Putamen (tissue), 1 donor: Measurements from ENCODE around the gene PFKM.
"Not testable (repeated sequence)": the region's sequence is repeated elsewhere in the genome, so short reads cannot be mapped to it uniquely, and the experiment has no call there.

Experiments used
- DNase-seq: peaks from one replicate; pipeline ENCODE4 v3.0.0-alpha.2; 2016; ENCODE audit warnings: low spot score

Gene PFKM

DNA sequence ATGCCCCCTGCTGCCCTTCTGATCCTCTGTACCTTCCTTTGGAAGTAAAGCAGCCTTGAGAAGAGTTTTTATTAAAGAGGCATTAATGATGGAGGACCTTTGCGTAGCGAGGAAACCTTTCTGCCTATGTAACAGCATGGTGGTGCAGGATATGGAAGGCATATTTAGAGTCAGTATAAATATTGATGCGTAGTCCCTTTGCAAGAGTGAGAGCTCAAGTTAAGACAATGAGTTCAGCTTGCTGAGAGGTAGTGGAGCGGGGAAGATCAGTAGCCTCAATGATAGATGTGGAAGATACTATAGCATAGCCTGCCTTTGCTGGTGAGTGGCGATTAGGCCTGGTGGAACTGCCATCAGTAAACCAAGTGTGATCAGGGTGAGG is 7.9 kb upstream of the PFKM start:
- not testable (repeated sequence) for DNase-seq

DNA sequence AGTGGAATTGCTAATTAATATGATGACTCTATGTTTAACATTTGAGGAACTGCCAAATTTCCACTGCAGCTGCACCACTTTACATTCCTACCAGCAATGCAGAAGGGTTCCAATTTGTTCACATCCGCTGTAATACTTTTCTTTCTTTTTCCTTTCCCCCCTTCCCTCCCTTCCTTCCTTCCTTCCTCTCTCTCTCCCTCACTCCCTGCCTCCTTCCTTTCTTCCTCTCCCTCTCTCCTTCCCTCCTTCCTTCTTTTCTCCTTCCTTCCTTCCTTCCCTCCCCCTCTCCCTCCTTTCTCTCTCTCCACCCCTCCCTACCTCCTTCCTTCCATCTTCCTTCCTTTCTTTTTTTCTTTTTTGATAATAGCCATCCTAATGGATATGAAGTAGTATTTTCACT is 3.2 kb upstream of the PFKM start:
- DNase-seq = no peak

DNA sequence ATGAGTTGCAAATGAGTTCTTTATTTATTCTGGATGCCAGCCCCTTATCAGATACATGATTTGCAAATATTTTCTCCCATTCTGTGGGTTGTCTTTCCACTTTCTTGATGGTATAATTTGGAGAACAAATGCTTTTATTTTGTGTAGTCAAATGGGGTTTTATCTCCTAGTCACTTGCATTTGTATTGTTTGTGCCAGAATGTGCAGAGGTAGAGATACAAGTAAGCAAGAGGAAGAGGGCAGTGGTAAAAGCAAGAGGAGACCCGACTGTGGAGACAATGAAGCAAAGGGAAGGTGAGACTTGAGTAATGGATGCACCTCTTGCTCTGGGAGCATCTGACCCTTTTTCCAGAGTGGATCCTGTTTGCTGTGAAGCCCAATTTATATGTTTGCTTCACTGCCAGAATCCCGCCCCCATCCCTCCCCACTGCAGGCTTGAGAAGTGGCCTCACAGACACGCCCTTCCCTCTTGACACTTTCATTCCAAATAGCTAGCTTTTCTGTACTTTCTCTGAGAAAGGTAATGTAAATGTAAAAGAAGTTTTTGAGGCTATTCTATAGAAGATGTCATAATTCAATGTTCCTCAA is 786 bp upstream of the PFKM start:
- DNase-seq = no peak

DNA sequence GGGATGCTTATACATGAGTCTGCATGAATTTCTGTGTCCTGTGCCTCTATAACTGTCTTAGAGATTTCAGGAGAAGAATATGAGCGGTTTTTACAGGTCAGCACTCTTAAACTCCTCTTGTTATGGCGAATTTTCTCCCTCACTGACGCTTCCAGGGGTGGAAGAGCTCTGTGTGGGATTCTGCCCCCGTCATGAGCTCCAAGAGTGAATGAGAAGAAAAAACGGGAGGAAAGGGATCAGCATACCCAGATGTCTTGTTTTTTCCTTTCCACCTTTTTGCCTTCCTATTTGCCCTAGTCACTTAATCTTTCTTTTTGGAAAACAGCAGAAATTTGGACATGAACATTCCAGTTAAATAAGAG is 651 bp downstream of the PFKM start:
- DNase-seq = peak; percentile 49

DNA sequence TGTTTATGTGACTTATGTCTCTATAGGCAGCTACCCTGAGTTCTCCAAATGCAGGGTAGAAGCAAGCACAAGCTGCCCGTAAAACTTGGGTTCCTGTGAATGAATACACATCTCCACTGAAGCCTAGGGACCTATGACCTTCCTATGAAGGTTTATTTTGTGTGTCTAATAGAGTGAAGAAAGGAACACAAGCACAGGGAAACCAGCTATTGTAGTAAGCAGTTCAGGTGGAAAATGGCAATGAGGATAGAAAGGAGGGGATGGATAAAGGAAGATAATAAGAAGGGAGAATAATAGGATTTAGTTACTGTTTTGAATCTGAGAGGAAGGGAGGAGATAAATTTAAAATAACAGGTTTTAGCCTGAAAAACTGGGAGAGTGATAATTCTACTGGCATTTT is 2.4 kb downstream of the PFKM start:
- no peak for DNase-seq

DNA sequence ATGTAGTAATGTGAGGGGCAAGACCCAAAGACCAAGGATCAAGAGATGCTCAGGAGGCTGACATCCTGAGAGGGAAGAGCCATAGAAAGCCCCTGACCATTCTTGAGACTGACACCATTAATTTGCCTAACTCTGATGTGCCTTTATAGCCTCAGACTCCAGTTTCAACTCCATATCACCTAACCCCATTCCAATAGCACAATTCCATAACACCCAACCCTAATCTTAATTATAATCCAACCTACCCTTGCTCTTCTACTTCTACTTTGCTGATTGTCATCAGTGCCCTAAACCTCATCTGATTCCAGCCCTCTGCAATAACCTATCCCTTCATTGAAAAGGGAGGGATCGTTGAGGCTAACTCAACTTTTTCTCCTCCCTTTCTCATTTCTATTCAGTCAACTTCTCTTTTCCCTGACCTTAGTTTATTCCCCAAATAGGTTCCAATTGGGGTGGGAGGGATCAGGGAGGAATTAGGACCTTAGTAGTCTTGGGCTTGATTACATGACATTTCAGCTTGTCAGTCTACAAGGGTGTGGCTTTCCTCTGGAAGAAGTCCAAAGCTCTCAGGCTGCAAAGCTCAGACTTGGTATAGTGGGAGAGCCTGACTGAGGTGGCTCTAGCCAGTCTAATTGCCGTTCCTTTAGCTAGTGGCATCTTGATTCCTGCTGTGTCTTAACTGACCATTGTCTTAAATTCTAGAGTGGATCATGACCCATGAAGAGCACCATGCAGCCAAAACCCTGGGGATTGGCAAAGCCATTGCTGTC is 3.1 kb downstream of the PFKM start:
- no peak for DNase-seq

DNA sequence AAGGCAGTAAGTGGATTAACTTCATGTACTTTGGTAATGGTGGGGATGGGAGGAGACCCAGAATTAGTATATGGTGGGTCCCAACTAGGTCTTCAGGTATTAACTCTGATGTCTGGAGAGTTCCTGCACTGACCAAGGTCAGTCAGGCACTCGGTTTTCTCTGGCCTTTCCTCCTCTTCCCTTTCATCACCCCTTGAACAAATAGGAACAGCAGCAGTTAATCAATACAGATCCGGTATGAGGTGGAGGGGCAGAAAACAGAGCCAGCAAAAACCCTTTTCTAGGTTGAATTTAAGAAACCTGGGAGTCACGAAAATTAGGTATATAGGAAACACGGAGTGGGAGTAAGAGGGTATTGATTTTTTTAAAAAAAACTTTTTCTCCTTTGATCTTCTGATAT is 4.0 kb downstream of the PFKM start:
- DNase-seq = no peak

DNA sequence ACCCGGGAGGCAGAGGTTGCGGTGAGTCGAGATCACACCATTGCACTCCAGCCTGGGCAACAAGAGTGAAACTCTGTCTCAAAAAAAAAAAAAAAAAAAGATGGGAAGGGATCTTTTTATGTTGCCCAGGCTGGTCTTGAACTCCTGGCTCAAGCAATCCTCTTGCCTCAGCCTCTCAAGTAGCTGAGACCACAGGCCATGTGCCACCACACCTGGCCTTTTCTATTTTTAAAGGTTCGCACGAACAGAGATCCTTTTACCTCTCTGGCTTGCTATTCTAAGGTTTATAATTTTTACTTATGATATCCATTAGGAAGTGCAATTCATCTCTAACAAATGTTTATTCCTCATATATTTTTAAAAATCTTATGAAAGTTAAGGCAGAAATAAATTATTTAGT is 6.4 kb downstream of the PFKM start:
- not testable (repeated sequence) for DNase-seq

DNA sequence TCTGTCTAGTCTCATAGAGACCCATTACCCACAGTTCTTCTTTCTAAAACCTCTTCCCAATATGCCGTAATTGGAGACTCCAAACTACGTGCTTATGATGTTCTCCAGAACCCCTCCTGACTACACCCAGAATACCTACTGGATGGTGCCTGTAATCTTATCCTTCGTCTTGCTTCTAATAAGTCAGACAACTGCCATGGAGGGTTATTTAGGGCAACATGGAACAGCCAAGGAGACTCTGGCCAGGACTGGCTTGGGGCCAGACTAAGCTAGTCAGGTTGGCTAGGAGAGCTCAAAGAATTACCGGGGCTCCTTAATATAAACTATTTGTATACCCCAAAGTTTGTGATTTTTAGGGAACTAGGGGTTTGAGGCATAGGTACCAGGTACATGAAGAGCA is 6.8 kb downstream of the PFKM start:
- no peak for DNase-seq

DNA sequence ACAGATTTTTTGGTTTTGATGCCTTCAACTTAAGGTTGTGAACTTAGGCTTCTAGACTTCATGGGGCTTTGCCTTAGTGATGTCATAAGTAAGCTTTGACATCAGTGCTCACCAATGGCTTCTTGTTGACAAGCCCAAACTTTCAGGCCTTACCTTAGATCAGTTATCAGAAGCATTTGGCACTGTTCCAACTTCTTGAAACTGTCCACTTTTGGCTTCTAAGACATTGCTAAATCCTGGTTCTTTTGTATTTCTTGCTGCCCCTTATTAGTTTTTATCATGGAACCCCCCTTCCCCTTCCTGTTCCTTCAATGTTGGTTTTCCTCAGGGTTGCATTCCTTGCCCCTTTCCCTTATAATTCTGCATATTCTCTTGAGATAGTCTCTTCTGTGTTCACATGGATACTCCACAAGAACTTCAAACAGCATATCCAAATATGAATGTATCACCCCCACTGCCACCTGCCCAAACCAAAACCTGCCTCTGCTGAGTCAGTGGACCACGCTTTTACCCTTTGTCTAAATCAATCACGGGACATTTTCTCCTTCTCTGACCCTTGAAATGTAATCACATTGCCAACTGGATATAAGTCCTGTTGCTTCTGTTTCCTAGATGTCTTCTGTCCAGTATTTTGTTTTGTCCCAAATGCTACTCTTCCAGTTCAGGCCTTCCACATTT is 7.9 kb downstream of the PFKM start:
- DNase-seq = no peak

DNA sequence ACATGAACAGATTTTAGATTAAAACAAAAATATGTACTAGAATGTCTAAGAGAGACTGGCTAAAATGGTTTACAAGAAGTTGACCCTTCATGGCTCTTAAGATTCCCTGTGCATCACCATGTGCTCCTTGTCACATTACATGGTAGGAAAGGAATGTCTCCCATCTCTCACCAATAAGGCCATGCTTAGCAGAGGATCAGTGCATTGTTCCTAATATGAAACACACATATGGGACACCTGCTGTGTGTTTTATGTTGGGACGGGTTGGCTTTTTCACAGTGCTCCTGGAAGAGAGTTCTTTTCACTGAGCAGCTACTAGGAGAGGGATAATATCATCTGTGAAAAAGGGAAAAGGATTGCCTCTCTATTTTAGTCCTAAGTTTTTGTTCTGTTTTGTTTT is 9.6 kb downstream of the PFKM start:
- DNase-seq = no peak

DNA sequence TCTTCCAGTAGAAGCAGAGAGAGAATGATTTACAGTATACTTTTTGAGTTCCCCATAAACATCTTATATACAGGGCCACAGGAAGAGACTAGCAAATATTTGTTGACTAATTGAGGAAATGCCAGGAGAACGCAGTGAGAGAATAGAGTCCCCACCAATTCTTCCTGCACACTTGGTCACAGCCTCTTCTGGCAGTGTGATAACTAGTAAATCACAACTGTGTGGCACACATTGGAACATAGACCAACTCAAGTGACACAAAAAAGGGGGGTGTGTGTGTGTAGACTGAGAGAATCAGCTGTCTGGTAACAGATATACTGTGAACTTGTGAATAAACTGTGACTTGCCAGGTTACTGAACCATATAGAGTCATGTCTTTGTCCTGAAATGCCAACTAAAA is 10.2 kb downstream of the PFKM start:
- no peak for DNase-seq

DNA sequence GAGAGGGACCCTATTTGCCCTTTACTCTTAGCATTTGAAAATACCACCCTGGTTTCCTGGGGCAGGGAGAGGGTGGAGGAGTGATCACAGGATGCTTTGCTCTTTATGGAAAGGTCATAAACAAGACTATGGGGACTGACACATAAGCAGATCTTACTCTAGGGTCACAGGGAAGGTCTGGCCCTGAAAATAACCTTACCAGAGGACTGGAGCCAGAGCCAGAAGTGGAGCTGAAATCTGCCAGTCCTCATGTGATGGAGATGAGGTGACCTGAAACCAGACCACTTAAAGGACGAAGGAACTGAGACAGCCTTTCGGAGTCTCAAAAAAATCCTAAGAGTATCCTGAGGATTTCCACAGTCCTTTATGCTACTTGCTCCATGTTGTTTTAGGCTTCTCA is 12.4 kb downstream of the PFKM start:
- no peak for DNase-seq

DNA sequence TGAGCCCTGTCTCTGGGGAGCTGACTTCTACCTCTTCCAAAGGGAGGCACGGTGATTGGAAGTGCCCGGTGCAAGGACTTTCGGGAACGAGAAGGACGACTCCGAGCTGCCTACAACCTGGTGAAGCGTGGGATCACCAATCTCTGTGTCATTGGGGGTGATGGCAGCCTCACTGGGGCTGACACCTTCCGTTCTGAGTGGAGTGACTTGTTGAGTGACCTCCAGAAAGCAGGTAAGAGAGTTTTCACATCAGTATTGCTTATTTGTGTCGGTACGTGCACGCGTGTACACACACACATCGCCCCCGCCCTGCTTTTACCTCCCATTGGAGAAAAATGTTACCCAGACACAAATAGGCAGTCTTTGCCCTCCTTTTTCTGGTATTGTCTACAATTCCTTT is 13.7 kb downstream of the PFKM start:
- DNase-seq = no peak

DNA sequence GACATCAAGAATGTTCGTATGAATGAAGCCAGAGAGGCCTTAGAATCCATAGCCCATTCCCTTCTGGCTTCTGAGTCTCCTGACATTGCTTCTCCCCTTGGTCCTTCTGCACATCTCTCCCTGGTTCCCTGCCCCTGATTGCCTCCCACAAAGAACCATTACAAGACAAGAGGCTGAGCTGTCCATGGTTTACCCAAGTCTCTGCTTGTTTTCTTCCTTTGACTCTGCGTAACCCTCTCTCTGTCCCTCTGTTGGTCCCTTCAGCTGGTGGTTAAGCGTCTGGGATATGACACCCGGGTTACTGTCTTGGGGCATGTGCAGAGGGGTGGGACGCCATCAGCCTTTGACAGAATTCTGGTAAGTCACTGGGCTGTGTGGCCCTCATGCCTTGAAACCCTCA is 15.9 kb downstream of the PFKM start:
- DNase-seq = no peak

DNA sequence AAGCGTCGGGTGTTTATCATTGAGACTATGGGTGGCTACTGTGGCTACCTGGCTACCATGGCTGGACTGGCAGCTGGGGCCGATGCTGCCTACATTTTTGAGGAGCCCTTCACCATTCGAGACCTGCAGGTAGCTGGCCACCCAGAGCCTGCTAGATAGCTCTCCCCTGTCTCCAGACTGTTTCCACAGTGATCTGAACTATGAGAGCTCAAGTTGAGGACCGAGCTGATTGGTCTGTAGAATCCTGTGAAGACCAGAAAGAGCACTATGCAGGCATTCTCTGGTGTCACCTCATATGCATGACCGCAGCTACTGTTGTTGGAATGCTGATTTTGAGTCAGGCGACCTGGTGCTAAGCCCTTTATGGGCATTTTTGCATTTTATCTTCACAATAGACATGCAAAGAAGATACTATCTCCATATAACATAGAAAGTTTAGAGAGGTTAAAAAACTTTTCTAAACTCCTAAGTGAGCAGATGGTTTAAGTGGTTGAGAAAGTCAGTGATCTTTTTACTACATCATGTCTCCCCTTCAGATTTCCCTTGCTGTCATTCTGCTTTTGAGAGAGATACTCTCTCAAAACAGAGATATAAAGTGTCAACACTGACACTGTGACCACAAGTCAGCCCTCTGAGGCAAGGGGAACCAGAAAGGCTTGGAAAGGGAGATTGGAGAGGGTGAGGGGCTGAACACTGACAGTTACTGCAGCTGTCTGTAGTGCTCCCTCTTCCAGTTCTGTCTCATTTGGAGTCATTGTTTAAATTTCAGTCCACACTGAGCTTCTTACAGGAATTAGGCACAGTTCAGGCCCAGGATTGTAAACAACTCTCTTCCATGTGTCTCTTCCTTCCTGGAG is 23.9 kb downstream of the PFKM start:
- DNase-seq = no peak

DNA sequence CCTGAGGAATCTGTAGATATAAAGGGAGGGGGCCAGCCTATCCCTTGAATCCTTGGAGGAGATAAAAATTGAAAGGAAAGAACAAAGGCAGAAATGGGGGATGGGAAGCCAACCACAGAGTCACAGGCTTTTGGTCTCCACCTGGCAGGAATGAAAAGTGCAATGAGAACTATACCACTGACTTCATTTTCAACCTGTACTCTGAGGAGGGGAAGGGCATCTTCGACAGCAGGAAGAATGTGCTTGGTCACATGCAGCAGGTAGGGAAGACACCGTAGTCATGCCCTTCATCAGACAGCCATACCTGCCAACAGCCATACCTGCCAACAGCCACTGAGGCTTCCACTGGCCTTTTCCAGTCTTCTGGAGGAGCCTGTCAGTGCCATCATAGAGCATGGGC is 24.7 kb downstream of the PFKM start:
- DNase-seq = no peak

DNA sequence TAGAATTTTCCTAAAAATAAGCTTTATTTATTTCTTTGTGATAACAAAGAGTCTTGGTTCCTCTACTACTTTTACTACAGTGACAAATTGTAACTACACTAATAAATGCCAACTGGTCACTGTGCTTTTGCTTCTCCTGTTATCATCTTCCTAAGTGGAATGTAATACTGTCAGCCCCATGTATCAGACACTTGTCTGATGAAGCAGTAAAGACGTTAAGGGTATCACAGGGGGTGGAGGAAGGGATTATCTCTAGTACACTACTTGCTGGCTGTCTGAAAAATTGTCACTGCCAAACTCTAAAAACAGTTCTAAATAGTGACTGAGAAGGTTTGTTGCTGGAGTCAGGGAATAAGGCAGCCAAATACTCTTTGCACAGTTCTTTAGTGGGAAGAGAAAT is 26.8 kb downstream of the PFKM start:
- DNase-seq = no peak

DNA sequence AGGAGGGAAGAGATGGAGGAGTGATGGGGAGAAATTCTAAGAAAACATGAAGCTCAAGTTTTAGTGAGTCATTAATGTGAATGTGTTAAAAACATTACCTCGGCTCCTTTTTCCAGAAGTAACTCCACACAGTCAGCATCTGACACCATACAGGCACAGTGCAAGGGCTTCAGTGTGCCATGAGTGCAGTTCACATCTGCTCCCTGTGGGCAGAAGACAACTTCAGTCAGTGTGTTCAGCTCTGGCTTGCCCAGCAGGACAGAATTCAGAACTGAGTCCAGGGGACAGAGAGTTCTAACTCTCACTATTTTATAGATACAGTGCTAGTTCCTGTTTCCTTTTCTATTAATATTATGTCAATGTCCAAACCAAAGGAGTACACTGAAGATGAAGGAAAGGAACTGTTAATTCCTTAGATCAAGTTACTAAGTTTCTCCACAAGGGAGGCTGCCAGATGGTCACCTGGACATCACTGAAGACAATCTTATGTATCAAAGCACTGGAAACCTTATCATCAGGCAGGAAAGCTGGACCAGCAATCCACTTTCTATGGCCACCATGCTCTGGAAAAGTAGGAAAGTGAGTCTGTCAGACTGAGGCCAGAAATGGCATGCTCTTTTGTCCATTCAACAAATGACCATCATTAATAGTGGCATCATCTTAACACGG is 32.1 kb downstream of the PFKM start:
- DNase-seq = no peak

DNA sequence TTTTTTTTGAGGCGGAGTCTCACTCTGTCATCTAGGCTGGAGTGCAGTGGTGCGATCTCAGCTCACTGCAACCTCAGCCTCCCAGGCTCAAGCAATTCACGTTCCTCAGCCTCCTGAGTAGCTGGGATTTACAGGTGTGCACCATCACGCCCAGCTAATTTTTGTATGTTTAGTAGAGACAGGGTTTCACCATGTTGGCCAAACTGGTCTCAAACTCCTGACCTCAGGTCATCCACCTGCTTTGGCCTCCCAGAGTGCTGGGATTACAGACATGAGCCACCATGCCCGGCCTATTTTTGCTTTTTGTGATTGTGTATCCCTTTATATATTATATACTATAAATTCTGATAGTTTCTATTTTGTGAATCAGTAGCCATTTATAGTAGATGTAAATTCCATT is 36.6 kb downstream of the PFKM start:
- not testable (repeated sequence) for DNase-seq

DNA sequence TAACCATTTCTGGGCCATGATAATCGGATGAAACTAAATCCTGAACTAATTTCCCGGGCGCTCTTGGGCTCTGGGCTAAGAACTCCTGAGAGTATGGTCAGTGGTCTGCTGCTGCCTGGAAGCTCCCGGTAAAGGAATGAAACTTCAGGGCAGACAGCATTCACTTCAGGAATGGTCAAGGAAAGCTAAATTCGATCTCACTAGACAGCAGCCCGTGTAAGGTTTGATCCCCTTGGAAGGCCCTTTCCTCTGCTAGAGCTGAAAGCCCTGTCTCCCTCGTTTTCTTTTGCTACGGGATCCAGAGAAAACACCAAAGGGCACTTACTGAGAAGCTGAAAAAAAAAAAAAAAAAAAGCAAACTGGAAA is 37.5 kb downstream of the PFKM start:
- no peak for DNase-seq
